Measurements from ENCODE around the gene RNF103. TPM values are rescaled to one million over a fixed set of nuclear protein-coding genes. Genes with fewer than 3 reads are reported as not detected.

Gene RNF103
- total and polyA plus RNA-seq, 2 of the 8 experiments (the other 6 are each of a cell fraction or from before 2014, with no cell fraction given), result 3.3 to 7.4 TPM

GRCh38 chr2:86632672-86633071, 9.0 kb upstream of the RNF103 start:
- no peak for TF ChIP-seq ATF2 (IDR thresholded peaks at IDR 0.05; ENCODE audit: low read length)
- TF ChIP-seq FOSL1 (IDR thresholded peaks at IDR 0.05; ENCODE audit: insufficient read depth, low read depth, low read length), result no peak
- TF ChIP-seq RBBP5 (IDR thresholded peaks at IDR 0.05; ENCODE audit: borderline replicate concordance, low read depth, low read length), result no peak
- no peak for TF ChIP-seq SP4 (IDR thresholded peaks at IDR 0.05; ENCODE audit: low read length)
- no peak for TF ChIP-seq NRF1 (IDR thresholded peaks at IDR 0.05; ENCODE audit: low read depth, low read length)
- TF ChIP-seq TBP (IDR thresholded peaks at IDR 0.05; ENCODE audit: low read depth, low read length), result no peak
- no peak for TF ChIP-seq POLR2A (IDR thresholded peaks at IDR 0.05; ENCODE audit: control extremely low read depth in 1 of 2, low read depth in 2 of 2, low read length in 2 of 2)
- no peak for TF ChIP-seq RXRA (IDR thresholded peaks at IDR 0.05; ENCODE audit: insufficient read depth, low read depth, low read length)
- TF ChIP-seq CBX5 (IDR thresholded peaks at IDR 0.05; ENCODE audit: low read depth, low read length), result no peak
- TF ChIP-seq CREB1 (IDR thresholded peaks at IDR 0.05), result no peak
- no peak for TF ChIP-seq POLR2AphosphoS5 (IDR thresholded peaks at IDR 0.05; ENCODE audit: low read depth, low read length)
- TF ChIP-seq BCL11A (IDR thresholded peaks at IDR 0.05; ENCODE audit: low read depth in 2 of 2, low read length in 2 of 2), result no peak
- TF ChIP-seq SIRT6 (IDR thresholded peaks at IDR 0.05; ENCODE audit: low read length), result no peak
- DNase-seq (ENCODE audit: low read depth in 1 of 2, low spot score in 2 of 2), result no peak
- Histone ChIP-seq H3K9me3 (ENCODE audit: insufficient read depth in 2 of 2, low read depth in 1 of 2, low read length in 1 of 2) (no peaks in the 10 kb centered on the region), H3K23me2 (ENCODE audit: low read depth, low read length) (no peaks in the 10 kb centered on the region), H3K4me2 (ENCODE audit: insufficient read depth in 1 of 2, low read depth in 2 of 2, low read length in 2 of 2) (no peak overlapping the region), H3K27ac (ENCODE audit: low read depth, low read length) (no peak overlapping the region), H2AFZ (ENCODE audit: low read length) (no peak overlapping the region), H2BK20ac (ENCODE audit: low read length) (no peak overlapping the region), H2BK12ac (ENCODE audit: low read depth, low read length) (no peak overlapping the region), H3K23ac (ENCODE audit: insufficient read length) (no peak overlapping the region), H2BK15ac (ENCODE audit: low read length) (no peak overlapping the region), H2AK5ac (ENCODE audit: low read depth, low read length) (no peak overlapping the region), H3K36me3 (ENCODE audit: control insufficient read depth in 2 of 4, insufficient read depth in 4 of 4, low read length in 3 of 4) (no peaks in the 10 kb centered on the region), H3K79me1 (ENCODE audit: low read depth, low read length) (no peaks in the 10 kb centered on the region), H4K20me1 (replicated peaks in 1 of 2; ENCODE audit: control insufficient read depth in 1 of 2, insufficient read depth in 2 of 2, low read length in 2 of 2) (no peaks in the 10 kb centered on the region), H3K79me2 (ENCODE audit: control insufficient read depth in 1 of 2, insufficient read depth in 2 of 2, low read length in 2 of 2) (no peaks in the 10 kb centered on the region), H3K4me3 (ENCODE audit: extremely low read depth in 1 of 4, insufficient read depth in 2 of 4, low read depth in 3 of 4, low read length in 4 of 4) (no peak overlapping the region), H4K8ac (ENCODE audit: extremely low read depth, insufficient read depth, low read length) (no peak overlapping the region), H2BK120ac (replicated peaks; ENCODE audit: low read depth, low read length) (no peak overlapping the region), H3K18ac (ENCODE audit: extremely low read depth, low read length) (no peak overlapping the region), H3K27me3 (replicated peaks in 1 of 4; ENCODE audit: control insufficient read depth in 3 of 4, extremely low read depth in 1 of 4, insufficient read depth in 3 of 4, low read length in 3 of 4) (no peaks in the 10 kb centered on the region), H4K5ac (ENCODE audit: insufficient read length, low read depth, low read length) (no peak overlapping the region), H3K56ac (replicated peaks; ENCODE audit: insufficient read length, low read depth, low read length) (no peak overlapping the region), H3K9ac (replicated peaks in 1 of 4; ENCODE audit: extremely low read depth in 1 of 4, low read depth in 3 of 4, low read length in 3 of 4) (no peak overlapping the region), H3K4me1 (replicated peaks in 1 of 4; ENCODE audit: control insufficient read depth in 3 of 4, insufficient read depth in 4 of 4, low read length in 3 of 4) (peaks cover 0 to 5% (median 0%) of the 10 kb centered on the region in 4 experiments; a peak in 1 of 7 replicates), H3K4ac (replicated peaks; ENCODE audit: insufficient read length, low read depth, low read length) (no peak overlapping the region), H2BK5ac (ENCODE audit: low read depth, low read length) (no peak overlapping the region), H4K91ac (replicated peaks; ENCODE audit: insufficient read length, low read length) (no peak overlapping the region), H3K14ac (ENCODE audit: insufficient read length) (no peak overlapping the region)
- WGBS, 2 experiments (ENCODE audit: extremely low coverage in 1 of 2, insufficient coverage in 1 of 2, insufficient read length in 1 of 2, insufficient replicate concordance in 2 of 2, low coverage in 1 of 2, low lambda C conversion rate in 2 of 2, missing lambda C conversion rate in 1 of 2), result 84% methylated on average over 2 of the region's 2 CpGs; no CpG with 5 or more reads in 1 of the 2 experiments
- FAIRE-seq, result no peak
- CTCF ChIA-PET (ENCODE audit: partially characterized antibody), result no interaction called here
- POLR2A ChIA-PET (ENCODE audit: partially characterized antibody), result interaction anchor here (0.6 kb wide), 1 partner anchor 55 kb away, joined by 3 read pairs; no protein-coding TSS in a partner anchor

Data from H1 (cell line).